H1 (cell line): ENCODE measurements around the gene CRHBP. TPM values are rescaled to one million over a fixed set of nuclear protein-coding genes. Genes with fewer than 3 reads are reported as not detected.

Experiments used
- CTCF ChIA-PET: fragments of 300-600 bp; sonication (Branson Sonifier 250); formaldehyde crosslinking; loops from one replicate; lab custom pipeline; 2021; ENCODE audit not compliant: partially characterized antibody; lab: Charles Lee
- POLR2A ChIA-PET: fragments of 300-600 bp; sonication (Branson Sonifier 250); formaldehyde crosslinking; loops from one replicate; lab custom pipeline; 2021; ENCODE audit warnings: inconsistent platforms; ENCODE audit not compliant: partially characterized antibody; lab: Charles Lee
- DNase-seq, 2 experiments: peaks; one replicate each; pipeline versions ENCODE4 v3.0.0 to v3.0.0-alpha.2; 2010 to 2022; ENCODE audit warnings: low spot score in 2 of 2, low read depth in 1 of 2, mixed read lengths in 1 of 2
- FAIRE-seq: peaks from 2 replicates; lab custom pipeline; 2011; peaks lifted over from hg19 to GRCh38; lab: Jason Lieb, UNC
- H2AFZ ChIP-seq: 2 replicates; pipeline ENCODE4 v1.8.1; 2012; ENCODE audit warnings: low read length, inconsistent platforms
- H2AK5ac ChIP-seq: 2 replicates; pipeline ENCODE4 v1.6.1; 2013; ENCODE audit warnings: low read depth, low read length
- H2BK120ac ChIP-seq: replicated peaks from 2 replicates; pipeline ENCODE3; 2013; ENCODE audit warnings: low read depth, low read length, inconsistent platforms
- H2BK12ac ChIP-seq: 2 replicates; pipeline ENCODE4 v1.6.1; 2013; ENCODE audit warnings: low read depth, low read length
- H2BK15ac ChIP-seq: 2 replicates; pipeline ENCODE4 v1.6.1; 2013; ENCODE audit warnings: low read length
- H2BK20ac ChIP-seq: 2 replicates; pipeline ENCODE4 v1.6.1; 2013; ENCODE audit warnings: low read length
- H2BK5ac ChIP-seq: 2 replicates; pipeline ENCODE4 v1.6.1; 2013; ENCODE audit warnings: low read depth, low read length
- H3K14ac ChIP-seq: 2 replicates; pipeline ENCODE4 v1.6.1; 2013; ENCODE audit warnings: inconsistent platforms; ENCODE audit not compliant: insufficient read length
- H3K18ac ChIP-seq: 2 replicates; pipeline ENCODE4 v1.6.1; 2013; ENCODE audit warnings: low read length; ENCODE audit errors: extremely low read depth
- H3K23ac ChIP-seq: 2 replicates; pipeline ENCODE4 v1.6.1; 2013; ENCODE audit warnings: inconsistent platforms; ENCODE audit not compliant: insufficient read length
- H3K23me2 ChIP-seq: 2 replicates; pipeline ENCODE4 v1.6.1; 2013; ENCODE audit warnings: low read depth, low read length
- H3K27ac ChIP-seq: 2 replicates; pipeline ENCODE4 v1.6.1; 2011; ENCODE audit warnings: low read depth, low read length, inconsistent platforms
- H3K27me3 ChIP-seq, 4 experiments: replicated peaks in 1 of 4; 1 replicate in 1 of 4; 2 replicates in 3 of 4; pipeline versions ENCODE4 v1.6.1 to v1.8.1; 2011 to 2013; ENCODE audit warnings: low read length in 3 of 4, mild to moderate bottlenecking in 3 of 4, inconsistent platforms in 2 of 4, mixed read lengths in 2 of 4, moderate library complexity in 1 of 4; ENCODE audit not compliant: control insufficient read depth in 3 of 4, insufficient read depth in 3 of 4; ENCODE audit errors: extremely low read depth in 1 of 4
- H3K36me3 ChIP-seq, 4 experiments: 2 replicates each; pipeline versions ENCODE4 v1.6.1 to v1.8.1; 2011 to 2013; ENCODE audit warnings: mild to moderate bottlenecking in 4 of 4, low read length in 3 of 4, moderate library complexity in 2 of 4, control low read depth in 1 of 4, inconsistent platforms in 1 of 4; ENCODE audit not compliant: insufficient read depth in 4 of 4, control insufficient read depth in 2 of 4
- H3K4ac ChIP-seq: replicated peaks from 2 replicates; pipeline ENCODE3; 2013; ENCODE audit warnings: low read length, low read depth, mixed read lengths, inconsistent platforms; ENCODE audit not compliant: insufficient read length
- H3K4me1 ChIP-seq, 4 experiments: replicated peaks in 1 of 4; 1 replicate in 1 of 4; 2 replicates in 3 of 4; pipeline versions ENCODE4 v1.6.1 to v1.8.1; 2011 to 2013; ENCODE audit warnings: low read length in 3 of 4, inconsistent platforms in 2 of 4, mixed read lengths in 1 of 4; ENCODE audit not compliant: insufficient read depth in 4 of 4, control insufficient read depth in 3 of 4
- H3K4me2 ChIP-seq, 2 experiments: 2 replicates each; pipeline versions ENCODE4 v1.6.1 to v1.8.1; 2011 to 2013; ENCODE audit warnings: low read depth in 2 of 2, low read length in 2 of 2, control low read depth in 1 of 2, inconsistent platforms in 1 of 2, mild to moderate bottlenecking in 1 of 2; ENCODE audit not compliant: insufficient read depth in 1 of 2
- H3K4me3 ChIP-seq, 4 experiments: fragments of 200-600, 300-600 bp in 1 of 4; sonication (generic), shearing (Covaris generic), sonication (Bioruptor Twin) in 1 of 4; 2 replicates each; pipeline versions ENCODE4 v1.5.1 to v1.8.1; 2011 to 2016; ENCODE audit warnings: low read length in 4 of 4, low read depth in 3 of 4, control low read depth in 2 of 4, inconsistent platforms in 2 of 4, mild to moderate bottlenecking in 2 of 4, mixed read lengths in 1 of 4, moderate library complexity in 1 of 4; ENCODE audit not compliant: insufficient read depth in 2 of 4; ENCODE audit errors: extremely low read depth in 1 of 4
- H3K56ac ChIP-seq: replicated peaks from 2 replicates; pipeline ENCODE3; 2013; ENCODE audit warnings: low read depth, mild to moderate bottlenecking, mixed read lengths, low read length, inconsistent platforms; ENCODE audit not compliant: insufficient read length
- H3K79me1 ChIP-seq: 2 replicates; pipeline ENCODE4 v1.6.1; 2013; ENCODE audit warnings: low read depth, low read length, control low read depth
- H3K79me2 ChIP-seq, 2 experiments: 2 replicates each; pipeline versions ENCODE4 v1.6.1 to v1.8.1; 2012 to 2013; ENCODE audit warnings: low read length in 2 of 2, mild to moderate bottlenecking in 2 of 2, inconsistent platforms in 1 of 2; ENCODE audit not compliant: insufficient read depth in 2 of 2, control insufficient read depth in 1 of 2
- H3K9ac ChIP-seq, 4 experiments: replicated peaks in 1 of 4; 1 replicate in 1 of 4; 2 replicates in 3 of 4; pipeline versions ENCODE4 v1.6.1 to v1.8.1; 2011 to 2013; ENCODE audit warnings: low read depth in 3 of 4, low read length in 3 of 4, control low read depth in 2 of 4, mild to moderate bottlenecking in 2 of 4, moderate library complexity in 2 of 4, inconsistent platforms in 1 of 4; ENCODE audit errors: extremely low read depth in 1 of 4
- H3K9me3 ChIP-seq, 2 experiments: 2 replicates each; pipeline versions ENCODE4 v1.6.1 to v1.8.1; 2012 to 2013; ENCODE audit warnings: mild to moderate bottlenecking in 2 of 2, moderate library complexity in 2 of 2, control low read depth in 1 of 2, inconsistent platforms in 1 of 2, low read depth in 1 of 2, low read length in 1 of 2, mixed read lengths in 1 of 2; ENCODE audit not compliant: insufficient read depth in 2 of 2
- H4K20me1 ChIP-seq, 2 experiments: replicated peaks in 1 of 2; 2 replicates each; pipeline versions ENCODE3 to v1.8.1; 2011 to 2013; ENCODE audit warnings: inconsistent platforms in 2 of 2, low read length in 2 of 2, mild to moderate bottlenecking in 1 of 2; ENCODE audit not compliant: insufficient read depth in 2 of 2, control insufficient read depth in 1 of 2
- H4K5ac ChIP-seq: 2 replicates; pipeline ENCODE4 v1.6.1; 2013; ENCODE audit warnings: low read length, low read depth, mixed read lengths, inconsistent platforms; ENCODE audit not compliant: insufficient read length
- H4K8ac ChIP-seq: 2 replicates; pipeline ENCODE4 v1.8.0; 2013; ENCODE audit warnings: mild to moderate bottlenecking, moderate library complexity, low read length, inconsistent platforms; ENCODE audit not compliant: insufficient read depth; ENCODE audit errors: extremely low read depth
- H4K91ac ChIP-seq: replicated peaks from 2 replicates; pipeline ENCODE3; 2013; ENCODE audit warnings: low read length, mixed read lengths, inconsistent platforms; ENCODE audit not compliant: insufficient read length
- CHD1 ChIP-seq: IDR thresholded peaks from 2 replicates; pipeline ENCODE4 v1.6.1; 2012; ENCODE audit warnings: low read depth, low read length, improper control_type of control experiment
- CHD2 ChIP-seq: IDR thresholded peaks from 2 replicates; pipeline ENCODE4 v1.6.1; 2012; ENCODE audit warnings: low read length, improper control_type of control experiment
- WGBS, 2 experiments: shearing (Covaris generic) in 1 of 2; methylation state at CpG; one replicate each; pipeline versions ENCODE4 v1.1.6 to v1.1.7; 2013 to 2015; ENCODE audit warnings: low lambda C conversion rate in 2 of 2, mixed read lengths in 2 of 2, inconsistent platforms in 1 of 2, low coverage in 1 of 2, missing lambda C conversion rate in 1 of 2; ENCODE audit not compliant: insufficient replicate concordance in 2 of 2, insufficient coverage in 1 of 2, insufficient read length in 1 of 2; ENCODE audit errors: extremely low coverage in 1 of 2, missing lambda C conversion rate in 1 of 2; 5-methylcytosine and 5-hydroxymethylcytosine counted together
- polyA plus RNA-seq, 7 experiments: library from polyadenylated mRNA; depleted of rRNA in 3 of 7; stranded (reverse) in 5 of 7; unstranded in 2 of 7; fragments of >200 nt in 5 of 7; fragments of 200-250 nt in 2 of 7; gene quantifications; 1 replicate in 5 of 7; 2 replicates in 1 of 7; 4 replicates in 1 of 7; pipeline versions ENCODE4 v1.2.1 to v1.2.3, GENCODE V29; 2011 to 2013; ENCODE audit warnings: missing spikeins in 2 of 7, mixed read lengths in 2 of 7
- total RNA-seq: library from RNA; stranded (reverse); fragmentation: NEBNext Ultra II Directional; extraction: Animal tissue kit (Norgen Biotek cat#: 25700); gene quantifications from 2 replicates; pipeline ENCODE4 v1.2.1, GENCODE V29; 2021

CRHBP gene
- total and polyA plus RNA-seq, 2 of the 8 experiments (the other 6 are each of a cell fraction or from before 2014, with no cell fraction given), result 0.30 TPM; not detected in 1

DNA sequence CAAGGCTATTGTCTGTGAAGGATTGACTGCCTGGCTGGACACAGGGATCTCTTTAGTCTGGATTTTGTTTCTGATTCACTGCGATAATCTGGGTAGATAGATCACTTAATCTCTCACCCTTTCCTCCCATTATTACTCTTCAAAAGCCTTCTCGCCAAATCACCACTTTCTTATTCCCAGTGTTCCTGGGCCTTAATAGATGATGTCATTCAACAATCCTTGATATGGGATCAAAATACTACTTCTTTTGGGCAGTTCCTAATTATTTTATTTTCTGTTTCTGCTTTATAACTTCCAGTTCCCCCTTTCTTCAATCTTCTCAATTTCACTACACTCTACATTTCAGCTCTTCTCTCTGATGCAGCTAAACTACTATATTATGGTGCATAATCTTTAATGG lies 6.8 kb upstream of the CRHBP start:
- Histone ChIP-seq H3K79me2 (no peaks in the 10 kb centered on the region), H3K14ac (no peak overlapping the region), H2BK120ac (no peak overlapping the region), H4K20me1 (peaks cover 0 to under 1% of the 10 kb centered on the region in 2 experiments), H4K5ac (no peak overlapping the region), H3K4me3 (no peak overlapping the region), H2BK15ac (no peak overlapping the region), H3K18ac (no peak overlapping the region), H3K23ac (no peak overlapping the region), H2AK5ac (no peak overlapping the region), H3K79me1 (no peaks in the 10 kb centered on the region), H3K27ac (no peak overlapping the region), H2AFZ (no peak overlapping the region), H3K9ac (no peak overlapping the region), H4K8ac (no peak overlapping the region), H2BK20ac (no peak overlapping the region), H3K4me2 (no peak overlapping the region), H3K9me3 (no peaks in the 10 kb centered on the region), H3K4ac (no peak overlapping the region), H3K23me2 (no peaks in the 10 kb centered on the region; the same call in 1 of the 2 replicates), H3K27me3 (peaks cover 0 to under 1% (median 0%) of the 10 kb centered on the region in 4 experiments; a peak in 1 of 7 replicates), H3K4me1 (no peaks in the 10 kb centered on the region), H2BK5ac (no peak overlapping the region), H3K36me3 (no peaks in the 10 kb centered on the region), H3K56ac (no peak overlapping the region), H2BK12ac (no peak overlapping the region), H4K91ac (no peak overlapping the region)
- 92% methylated on average over 2 of the region's 2 CpGs; no CpG with 5 or more reads in 1 of the 2 experiments for WGBS, 2 experiments
- TF ChIP-seq CHD1, result no peak
- TF ChIP-seq CHD2, result no peak
- DNase-seq, result no peak
- POLR2A ChIA-PET, result no interaction called here
- no peak for FAIRE-seq
- CTCF ChIA-PET, result no interaction called here
